ENCODE data around the gene HELZ.

GRCh38 chr17:67123699-67124098 is 121.3 kb downstream of the HELZ start:
- TF ChIP-seq GATA2 (IDR thresholded peaks at IDR 0.05; ENCODE audit: low read depth, low read length) (no peak), GATA3 (IDR thresholded peaks at IDR 0.05; ENCODE audit: low read depth, low read length) (no peak)

Data from SH-SY5Y (cell line).